Ovary (tissue), 3 donors: ENCODE data around the gene RGS19.

Experiments
- EP300 ChIP-seq: sonication (generic); formaldehyde crosslinking; IDR thresholded peaks from one replicate; pipeline ENCODE4 v1.6.1; 2017; ENCODE audit warnings: antibody characterized with exemption
- POLR2A ChIP-seq: fragments of 450-650 bp; IDR thresholded peaks from one replicate; pipeline ENCODE4 v1.6.1; 2017; ENCODE audit warnings: antibody characterized with exemption, mild to moderate bottlenecking, moderate library complexity
- TF ChIP-seq, protein P1 (sequence below), 3 donors: fragments of 450-650 bp in 2 of 3; fragments of 200-600 bp in 1 of 3; IDR thresholded peaks; one replicate each; pipeline versions ENCODE4 v1.5.1 to v1.8.0; 2016 to 2022; ENCODE audit warnings: antibody characterized with exemption in 3 of 3, mild to moderate bottlenecking in 1 of 3
- donor health status: DM: no; HTN: no; CAD: no.

DNA sequence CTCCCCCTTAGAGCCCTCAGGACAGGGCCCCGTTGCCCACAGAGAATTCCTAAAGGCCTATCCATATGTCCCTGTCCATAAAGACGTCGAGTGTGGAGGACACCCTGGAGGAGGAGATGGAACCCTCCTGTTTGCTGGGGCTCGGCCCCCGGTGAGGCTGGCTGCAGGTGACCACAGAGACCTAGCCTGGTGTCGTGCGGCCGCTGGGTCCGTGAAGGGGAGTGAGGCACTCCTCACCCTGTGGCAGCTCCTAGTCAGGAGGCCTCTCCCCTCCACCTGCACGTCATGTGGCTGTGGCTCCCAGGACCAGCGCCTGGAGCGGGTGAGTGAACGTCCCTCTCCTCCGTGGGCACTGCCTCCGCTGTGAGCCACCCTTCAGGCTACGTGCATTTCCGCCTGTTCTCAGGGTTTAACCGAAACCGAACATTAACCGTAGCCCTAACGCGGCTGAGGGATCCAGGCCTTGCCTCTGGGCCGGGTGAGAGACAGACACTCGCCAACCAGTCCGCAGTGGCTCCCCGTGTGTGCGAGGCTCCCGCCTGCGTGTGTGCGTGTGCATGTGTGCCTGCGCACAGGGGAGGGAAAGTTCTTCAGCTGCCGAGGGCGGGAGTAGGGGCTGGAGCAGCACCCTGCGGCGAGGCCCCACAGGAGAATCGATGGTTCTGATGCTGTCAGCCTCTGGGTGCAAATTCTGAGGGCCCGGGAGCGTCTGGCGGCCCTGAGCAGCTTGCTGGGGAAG is 22.3 kb downstream of the RGS19 start:
- TF ChIP-seq, protein P1, sequence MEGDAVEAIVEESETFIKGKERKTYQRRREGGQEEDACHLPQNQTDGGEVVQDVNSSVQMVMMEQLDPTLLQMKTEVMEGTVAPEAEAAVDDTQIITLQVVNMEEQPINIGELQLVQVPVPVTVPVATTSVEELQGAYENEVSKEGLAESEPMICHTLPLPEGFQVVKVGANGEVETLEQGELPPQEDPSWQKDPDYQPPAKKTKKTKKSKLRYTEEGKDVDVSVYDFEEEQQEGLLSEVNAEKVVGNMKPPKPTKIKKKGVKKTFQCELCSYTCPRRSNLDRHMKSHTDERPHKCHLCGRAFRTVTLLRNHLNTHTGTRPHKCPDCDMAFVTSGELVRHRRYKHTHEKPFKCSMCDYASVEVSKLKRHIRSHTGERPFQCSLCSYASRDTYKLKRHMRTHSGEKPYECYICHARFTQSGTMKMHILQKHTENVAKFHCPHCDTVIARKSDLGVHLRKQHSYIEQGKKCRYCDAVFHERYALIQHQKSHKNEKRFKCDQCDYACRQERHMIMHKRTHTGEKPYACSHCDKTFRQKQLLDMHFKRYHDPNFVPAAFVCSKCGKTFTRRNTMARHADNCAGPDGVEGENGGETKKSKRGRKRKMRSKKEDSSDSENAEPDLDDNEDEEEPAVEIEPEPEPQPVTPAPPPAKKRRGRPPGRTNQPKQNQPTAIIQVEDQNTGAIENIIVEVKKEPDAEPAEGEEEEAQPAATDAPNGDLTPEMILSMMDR (IDR thresholded peaks at IDR 0.05) = no peak
- TF ChIP-seq POLR2A (no peak), EP300 (no peak)
